A172 (cell line): ENCODE data around the gene EIF2B4. TPM values are rescaled to one million over a fixed set of nuclear protein-coding genes. Genes with fewer than 3 reads are reported as not detected.
"Not testable (repeated sequence)": the region's sequence is repeated elsewhere in the genome, so short reads cannot be mapped to it uniquely, and the experiment has no call there.

ENCODE experiments used
- DNase-seq: peaks from one replicate; pipeline ENCODE4 v3.0.0-alpha.2; 2015; ENCODE audit warnings: low spot score
- total RNA-seq: library from RNA; depleted of rRNA; stranded (reverse); fragments of >200 nt; shearing (Covaris generic); gene quantifications from 2 replicates; pipeline ENCODE4 v1.2.3, GENCODE V29; 2014

EIF2B4 gene
- total RNA-seq, 1 experiment from 2014 or later = 31.2 TPM

DNA sequence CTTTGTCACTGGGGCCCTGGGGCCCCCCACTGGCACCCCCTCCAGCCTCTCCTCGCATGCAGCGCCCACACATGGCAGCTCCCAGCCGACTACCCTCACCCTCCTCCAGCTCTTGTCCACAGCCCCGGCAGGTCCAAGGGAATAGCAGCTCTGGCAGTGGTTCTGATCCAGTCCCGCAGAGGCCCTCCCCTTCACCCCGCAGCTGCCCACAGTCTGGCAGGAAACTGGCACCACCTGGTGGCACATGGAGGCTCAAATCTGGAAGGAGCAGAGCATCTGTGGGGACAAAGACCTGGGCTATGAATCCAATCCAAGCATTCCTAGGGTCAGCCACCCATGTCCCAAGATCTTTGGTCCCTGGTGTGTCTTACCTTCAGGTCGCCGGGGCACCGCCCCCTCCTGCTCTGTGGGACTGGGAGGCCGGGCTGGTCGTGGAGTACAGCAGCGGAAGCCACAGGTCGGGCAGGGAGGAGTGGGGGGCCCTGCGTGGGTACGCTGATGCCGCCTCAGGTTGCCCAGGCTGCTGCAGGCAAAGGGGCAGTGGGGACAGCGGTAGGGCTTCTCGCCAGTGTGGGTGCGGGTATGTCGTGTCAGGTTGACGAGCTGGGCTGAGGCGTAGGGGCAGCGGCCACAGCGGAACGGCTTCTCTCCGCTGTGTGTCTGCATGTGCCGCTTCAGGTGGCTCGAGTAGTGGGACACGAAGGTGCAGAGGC lies 8.1 kb upstream of the EIF2B4 start:
- no peak for DNase-seq

DNA sequence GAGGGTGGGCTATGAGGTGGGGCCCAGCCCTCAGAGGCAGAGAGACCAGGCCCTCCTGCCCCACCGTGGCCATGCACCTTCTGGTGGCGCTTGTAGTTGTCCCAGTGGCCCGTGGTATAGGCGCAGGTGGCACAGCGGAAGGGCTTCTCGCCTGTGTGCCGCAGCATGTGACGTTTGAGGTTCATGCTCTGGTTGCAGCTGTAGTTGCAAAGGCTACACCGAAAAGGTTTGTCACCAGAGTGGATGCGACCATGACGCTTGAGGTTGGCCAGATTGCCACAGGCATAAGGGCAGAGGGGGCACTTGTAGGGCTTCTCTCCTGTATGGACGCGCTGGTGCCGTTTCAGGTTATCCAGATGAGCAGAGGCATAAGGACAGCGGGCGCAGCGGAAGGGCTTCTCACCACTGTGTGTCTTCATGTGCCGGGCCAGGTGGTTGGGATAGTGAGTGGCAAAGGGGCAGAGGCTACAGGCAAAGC lies 7.5 kb upstream of the EIF2B4 start:
- no peak for DNase-seq

DNA sequence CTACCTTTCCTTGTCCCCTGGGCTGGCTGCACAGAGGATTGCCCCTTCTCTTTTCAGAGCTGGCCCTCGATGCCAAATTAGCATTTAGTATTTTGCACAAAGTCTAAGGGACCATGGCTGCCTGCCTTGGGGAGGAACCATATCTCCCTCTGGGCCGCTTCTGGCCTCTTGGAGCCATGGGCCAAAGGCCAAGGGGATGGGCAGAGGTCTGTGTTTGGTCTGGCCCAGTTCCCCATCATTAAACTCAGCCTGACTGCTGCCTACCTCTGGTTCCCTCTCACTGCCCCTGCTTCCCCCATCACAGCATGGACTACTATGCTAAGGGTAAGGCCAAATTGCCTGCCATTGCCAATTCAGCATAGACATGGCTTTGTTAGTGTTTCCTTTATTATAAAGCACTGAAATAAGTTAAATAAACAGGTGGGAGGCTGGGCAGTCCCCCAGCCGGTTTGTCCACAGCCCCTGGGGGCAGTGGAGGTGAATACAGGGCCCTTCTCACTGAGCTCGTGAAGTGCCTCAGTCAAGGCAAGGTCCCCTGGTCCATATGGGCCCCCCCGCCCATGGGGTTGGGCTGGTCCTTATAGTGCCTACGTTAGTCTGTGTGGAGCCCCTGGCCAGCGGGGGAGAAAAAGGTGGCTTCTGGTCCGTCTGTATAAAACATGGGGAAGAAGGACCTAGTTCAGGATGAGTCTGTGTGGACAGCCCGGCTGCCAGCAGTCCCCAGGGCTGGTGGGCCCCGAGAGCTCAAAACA lies 6.9 kb upstream of the EIF2B4 start:
- DNase-seq = no peak

DNA sequence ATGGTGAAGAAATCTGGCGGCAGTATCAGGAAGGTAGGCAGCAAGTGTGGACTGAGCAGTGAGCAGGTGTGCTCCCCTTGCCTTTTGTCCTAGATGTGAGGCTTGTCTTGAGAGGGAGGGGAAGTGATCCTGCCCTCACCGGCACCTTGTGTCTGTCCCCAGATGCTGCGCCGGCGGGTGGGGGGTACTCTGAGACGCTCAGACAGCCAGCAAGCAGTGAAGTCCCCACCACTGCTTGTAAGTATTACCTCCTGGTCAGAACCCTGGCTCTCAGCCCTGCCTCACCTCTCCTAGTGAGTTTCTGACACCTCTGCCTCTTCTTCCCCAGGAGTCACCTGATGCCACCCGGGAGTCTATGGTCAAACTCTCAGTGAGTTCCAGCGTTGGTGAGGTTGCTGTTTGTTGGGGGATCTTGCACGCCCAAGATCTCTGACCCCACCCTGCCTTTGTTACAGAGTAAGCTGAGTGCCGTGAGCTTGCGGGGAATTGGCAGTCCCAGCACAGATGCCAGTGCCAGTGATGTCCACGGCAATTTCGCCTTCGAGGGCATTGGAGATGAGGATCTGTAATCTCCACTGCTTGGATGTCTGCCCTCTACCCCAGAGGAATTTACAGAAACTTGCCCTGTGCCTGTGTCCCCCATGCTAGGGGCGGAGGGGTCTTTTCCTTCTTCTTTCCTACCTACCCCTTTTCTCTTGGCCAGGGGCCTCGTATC lies 6.2 kb upstream of the EIF2B4 start:
- DNase-seq = no peak

DNA sequence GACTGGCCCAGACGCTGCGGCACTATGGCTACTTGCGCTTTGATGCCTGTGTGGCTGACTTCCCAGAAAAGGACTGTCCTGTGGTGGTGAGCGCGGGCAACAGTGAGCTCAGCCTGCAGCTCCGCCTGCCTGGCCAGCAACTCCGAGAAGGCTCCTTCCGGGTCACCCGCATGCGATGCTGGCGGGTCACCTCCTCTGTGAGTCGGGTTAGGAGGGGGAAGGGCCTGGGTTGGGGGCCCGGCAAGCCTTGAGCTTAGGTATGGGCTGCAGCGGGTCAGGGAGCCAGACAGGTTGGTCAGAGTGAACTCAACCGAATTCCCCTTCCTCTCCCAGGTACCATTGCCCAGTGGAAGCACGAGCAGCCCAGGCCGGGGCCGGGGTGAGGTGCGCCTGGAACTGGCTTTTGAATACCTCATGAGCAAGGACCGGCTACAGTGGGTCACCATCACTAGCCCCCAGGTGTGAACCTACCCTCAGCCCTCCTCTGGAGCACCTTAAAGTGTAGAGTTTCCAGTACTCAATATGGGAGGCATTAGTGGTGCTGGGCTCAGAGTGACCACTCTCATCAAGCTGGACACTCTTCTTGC lies 5.5 kb upstream of the EIF2B4 start:
- no peak for DNase-seq

DNA sequence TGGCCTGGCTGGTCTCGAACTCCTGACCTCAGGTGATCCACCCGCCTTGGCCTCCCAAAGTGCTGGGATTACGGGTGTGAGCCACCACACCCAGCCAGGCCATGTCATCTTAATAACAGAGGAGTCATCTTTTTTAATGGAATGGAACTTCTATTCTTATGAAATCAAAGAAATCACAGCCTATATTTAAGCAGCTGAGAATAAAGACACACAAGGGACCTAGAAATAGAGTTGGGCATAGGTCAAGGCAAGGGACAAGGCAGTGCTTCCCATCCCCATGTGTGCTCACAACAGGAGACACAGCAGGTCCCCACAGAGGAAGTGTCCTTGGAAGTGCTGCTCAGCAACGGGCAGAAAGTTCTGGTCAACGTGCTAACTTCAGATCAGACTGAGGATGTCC lies 3.4 kb upstream of the EIF2B4 start:
- DNase-seq = no peak

DNA sequence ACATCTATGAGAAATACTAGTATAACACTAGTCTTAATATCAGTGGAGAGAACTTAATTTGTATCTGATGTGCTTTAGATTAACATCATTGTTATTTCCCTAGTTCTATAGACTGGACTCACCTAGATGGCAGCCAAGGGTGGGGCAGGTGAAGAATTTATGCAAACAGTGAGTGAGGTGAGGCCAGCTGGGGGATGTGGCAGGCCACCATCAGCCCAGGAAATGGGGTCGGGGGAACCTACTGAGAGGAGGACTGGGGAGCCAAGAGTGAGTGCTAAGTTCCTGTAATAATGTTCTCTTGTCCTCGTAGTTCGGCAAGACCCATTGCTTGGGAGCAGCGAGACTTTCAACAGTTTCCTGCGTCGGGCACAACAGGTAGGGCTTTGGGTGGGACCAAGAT lies 2.8 kb upstream of the EIF2B4 start:
- no peak for DNase-seq

DNA sequence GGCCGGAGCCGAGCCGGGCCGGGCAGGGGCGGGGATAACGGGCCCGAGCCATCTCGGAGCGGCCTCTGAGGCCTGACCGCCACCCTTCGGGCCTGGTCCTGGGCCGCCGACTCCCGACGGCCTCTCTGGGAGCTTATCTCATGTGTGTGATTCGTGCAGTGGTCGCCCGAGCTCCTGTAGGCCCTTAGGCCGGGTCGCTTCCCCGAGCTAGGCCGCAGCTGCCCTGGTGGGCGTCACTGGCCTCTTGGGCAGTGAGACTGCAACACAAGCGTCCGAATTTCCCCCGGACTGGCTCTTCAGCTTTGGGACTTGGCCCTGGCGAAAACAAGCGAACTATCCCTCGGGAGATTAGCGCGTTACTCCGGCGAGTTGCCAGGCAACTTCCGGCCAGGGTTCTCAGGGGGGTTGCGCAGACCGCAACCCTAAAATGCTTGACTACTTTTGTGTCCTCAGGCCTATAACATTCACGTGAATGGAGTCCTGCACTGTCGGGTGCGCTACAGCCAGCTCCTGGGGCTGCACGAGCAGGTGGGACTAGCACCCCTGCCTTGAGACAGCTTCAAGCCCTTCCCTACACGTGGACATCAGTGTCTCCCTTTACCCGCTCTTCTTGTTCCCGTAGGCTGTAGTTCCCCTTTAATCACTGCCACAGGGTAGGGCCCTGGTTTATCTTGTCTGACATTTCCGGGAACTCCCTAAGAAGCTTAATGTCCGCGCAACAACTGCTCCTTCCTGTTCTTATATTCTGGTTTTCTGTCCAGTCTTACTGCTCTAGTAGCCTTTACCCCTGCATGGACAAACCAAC lies 880 bp upstream of the EIF2B4 start:
- peak; percentile 55 for DNase-seq

DNA sequence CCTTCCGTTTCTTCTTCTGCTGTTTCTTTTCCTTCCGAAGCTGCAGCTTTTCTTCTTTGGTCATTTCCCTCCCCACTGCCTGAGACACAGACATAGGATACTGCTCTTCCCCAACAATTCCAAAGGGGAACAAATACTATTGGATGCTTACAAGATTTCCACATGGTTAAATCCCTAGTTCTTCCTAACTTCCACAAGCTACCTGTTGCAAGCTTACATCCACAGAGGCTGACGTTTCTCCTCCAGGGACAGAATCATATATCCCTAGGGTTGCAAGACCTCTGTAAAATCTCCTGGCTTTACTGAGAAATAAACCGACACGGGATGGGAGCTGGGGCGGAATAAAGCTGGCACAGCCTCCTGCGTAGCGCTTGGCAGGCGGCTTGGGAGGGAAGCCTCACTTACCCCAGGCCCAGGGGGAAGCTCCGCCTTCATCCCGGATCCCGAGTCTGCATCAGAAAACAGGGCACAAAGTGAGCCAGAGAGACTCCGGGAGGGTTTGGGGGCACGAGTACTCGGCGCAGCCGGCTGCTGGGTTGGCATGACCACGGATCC lies 590 bp downstream of the EIF2B4 start:
- peak; percentile 43 for DNase-seq

DNA sequence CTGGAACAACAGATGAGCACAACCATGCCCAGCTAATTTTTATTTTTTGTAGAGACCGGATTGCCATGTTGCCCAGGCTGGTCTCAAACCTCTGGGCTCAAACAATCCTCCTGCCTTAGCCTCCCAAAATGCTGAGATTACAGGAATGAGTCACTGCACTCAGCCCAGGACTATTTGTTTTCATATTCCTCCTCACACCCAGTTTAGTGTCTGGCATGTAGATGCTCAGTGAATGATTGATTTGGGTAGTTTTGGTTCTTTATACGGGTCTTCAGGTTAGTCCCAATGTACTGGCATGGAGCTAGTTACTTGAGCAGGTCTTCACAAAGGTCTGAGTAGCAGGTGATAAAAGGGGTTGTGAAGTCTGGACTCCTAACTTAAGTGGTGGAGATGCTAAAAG lies 6.2 kb downstream of the EIF2B4 start:
- DNase-seq = no peak

DNA sequence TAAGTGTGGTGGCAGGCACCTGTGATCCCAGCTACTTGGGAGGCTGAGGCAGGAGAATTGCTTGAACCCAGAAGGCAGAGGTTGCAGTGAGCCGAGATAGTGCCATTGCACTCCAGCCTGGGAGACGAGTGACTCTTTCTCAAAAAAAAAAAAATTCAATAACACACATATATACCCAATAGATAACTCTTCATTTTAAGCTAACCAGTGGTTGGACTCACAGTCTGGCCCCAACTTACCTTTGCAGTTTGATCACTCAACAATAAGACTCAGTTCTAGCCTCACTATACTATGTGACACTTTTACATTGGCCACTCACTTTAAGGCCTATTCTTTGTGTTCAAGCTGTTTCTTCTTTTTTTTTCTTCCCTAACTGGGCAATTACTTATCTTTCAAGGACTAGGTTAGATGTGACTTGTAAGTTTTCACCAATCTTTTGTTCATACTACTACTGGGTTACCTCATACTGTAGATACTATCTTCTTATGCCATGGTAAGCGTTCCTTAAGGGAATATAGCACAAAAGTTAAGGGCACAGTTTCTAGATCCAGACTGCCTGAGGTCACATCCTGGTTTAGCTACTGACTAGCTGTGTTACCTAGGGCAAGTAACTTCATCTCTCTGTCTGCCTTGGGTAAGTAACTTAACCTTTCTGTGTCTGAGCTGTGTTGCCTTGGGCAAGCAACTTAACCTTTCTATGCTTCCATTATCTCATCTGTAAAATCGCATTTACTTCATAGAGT lies 7.3 kb downstream of the EIF2B4 start:
- DNase-seq = no peak

DNA sequence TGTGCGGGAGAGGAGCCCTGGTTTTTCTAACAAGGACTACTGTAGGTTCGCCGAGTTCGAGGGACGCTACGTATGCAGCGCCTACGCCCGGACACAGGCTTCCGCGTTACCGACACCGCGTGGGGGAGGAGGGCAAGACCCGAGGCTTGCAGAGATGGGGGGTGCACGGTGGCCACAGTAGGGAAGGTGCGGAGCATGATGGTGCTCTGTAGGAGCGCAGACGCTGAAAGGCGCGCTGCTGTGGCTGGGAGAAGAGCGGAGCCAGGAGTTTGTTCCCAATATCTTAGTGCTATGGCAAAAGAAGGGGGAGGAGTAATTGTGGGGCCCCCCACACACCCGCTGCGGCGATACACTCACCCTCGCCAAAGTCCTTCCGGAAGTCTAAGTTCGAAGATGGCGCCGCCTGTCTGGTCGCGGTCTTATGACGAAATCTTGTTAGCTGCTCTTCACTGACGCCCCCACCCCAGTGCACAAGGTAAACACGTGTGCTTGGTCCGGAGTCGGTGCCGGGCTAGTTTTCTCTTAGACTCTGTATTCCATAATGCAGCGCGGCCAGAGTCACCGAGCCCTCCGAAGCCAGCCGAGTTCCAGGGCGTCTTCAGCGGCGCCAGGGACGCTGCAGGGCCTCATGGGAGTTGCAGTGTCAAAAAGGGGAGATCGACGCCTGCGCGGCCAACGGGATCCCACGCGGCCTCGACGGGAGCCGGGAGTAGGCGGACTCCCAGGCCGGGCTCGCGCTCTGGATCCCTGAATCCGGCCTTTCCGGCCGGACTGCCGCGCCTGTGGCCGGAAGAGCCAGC lies 13.6 kb downstream of the EIF2B4 start, which contains the start of gene GTF3C2:
TSS of gene GTF3C2 (minus strand) at position 383 of the 800 bp plus-strand sequence. CDS start 13,210 bp downstream, outside the sequence.
- DNase-seq = peak; percentile 97

DNA sequence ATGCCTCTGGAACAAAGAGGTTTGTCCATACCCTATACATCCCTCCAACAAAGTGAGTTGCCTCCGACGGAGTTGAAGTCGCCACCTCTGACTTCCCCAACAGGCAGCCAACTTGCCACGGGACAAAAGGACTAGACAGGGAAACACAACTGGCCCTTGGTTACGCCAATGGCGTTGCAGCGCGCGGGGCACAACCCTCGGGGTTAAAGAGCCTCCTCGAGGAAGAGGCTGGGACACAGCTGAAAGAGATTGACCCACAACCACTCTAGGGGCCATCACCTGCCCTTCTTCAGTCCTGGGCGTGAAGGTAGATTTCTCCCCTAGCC lies 14.1 kb downstream of the EIF2B4 start:
- peak; percentile 66 for DNase-seq

DNA sequence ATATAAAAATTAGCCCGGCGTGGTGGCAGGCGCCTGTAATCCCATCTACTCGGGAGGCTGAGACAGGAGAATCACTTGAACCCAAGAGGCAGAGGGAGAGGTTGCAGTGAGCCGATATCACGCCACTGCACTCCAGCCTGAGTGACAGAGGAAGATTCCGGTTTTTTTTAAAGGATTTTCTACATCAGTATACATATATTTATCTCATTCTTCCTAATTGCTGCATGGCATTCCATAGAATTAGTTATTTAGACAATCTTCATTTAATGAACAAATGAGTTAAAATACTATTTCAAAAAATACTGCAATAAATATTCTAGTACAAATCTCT lies 15.6 kb downstream of the EIF2B4 start:
- no peak for DNase-seq

DNA sequence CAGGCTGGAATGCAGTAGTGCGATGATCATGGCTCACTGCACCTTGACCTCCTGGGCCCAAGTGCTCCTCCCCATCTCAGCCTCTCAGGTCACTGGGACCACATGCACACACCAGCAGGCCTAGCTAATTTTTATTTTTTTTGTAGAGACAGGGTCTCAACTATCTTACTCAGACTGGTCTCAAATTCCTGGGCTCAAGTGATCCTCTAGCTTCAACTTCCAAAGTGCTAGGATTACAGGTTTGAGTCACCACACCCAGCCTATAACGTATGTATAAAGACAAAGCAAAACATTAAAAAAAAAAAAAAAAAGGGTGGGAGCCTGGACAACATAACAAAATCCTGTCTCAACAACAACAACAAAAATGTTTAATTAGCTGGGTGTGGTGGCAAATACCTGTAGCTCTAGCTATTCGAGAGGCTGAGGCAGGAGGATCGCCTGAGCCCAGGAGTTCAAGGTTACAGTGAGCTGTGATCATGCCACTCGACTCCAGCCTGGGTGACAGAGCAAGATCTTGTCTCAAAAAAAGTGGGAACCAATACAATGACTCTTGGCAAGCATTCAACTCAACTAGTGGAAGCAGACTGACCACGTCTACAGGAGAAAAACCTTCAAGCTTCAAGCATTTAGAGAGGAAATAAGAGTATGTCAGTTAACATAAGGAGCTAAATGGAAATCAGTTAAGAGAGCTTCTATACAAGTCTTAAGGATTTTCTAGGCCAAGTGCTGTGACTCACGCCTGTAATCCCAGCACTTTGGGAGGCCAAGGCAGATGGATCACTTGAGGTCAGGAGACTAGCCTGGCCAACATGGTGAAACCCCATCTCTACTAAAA lies 16.2 kb downstream of the EIF2B4 start:
- DNase-seq = no peak

DNA sequence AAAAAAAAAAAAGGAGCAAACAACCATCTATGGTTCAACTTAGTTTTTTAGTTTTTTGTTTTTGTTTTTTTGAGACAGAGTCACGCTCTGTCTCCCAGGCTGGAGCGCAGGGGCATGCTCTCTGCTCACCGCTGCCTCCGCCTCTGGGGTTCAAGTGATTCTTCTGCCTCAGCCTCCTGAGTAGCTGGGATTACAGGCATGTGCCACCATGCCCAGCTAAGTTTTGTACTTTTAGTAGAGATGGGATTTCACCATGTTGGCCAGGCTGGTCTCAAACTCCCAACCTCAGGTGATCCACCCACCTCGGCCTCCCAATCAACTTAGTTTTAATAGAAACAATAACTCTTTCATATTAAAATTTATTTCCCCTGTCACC lies 16.8 kb downstream of the EIF2B4 start:
- not testable (repeated sequence) for DNase-seq

DNA sequence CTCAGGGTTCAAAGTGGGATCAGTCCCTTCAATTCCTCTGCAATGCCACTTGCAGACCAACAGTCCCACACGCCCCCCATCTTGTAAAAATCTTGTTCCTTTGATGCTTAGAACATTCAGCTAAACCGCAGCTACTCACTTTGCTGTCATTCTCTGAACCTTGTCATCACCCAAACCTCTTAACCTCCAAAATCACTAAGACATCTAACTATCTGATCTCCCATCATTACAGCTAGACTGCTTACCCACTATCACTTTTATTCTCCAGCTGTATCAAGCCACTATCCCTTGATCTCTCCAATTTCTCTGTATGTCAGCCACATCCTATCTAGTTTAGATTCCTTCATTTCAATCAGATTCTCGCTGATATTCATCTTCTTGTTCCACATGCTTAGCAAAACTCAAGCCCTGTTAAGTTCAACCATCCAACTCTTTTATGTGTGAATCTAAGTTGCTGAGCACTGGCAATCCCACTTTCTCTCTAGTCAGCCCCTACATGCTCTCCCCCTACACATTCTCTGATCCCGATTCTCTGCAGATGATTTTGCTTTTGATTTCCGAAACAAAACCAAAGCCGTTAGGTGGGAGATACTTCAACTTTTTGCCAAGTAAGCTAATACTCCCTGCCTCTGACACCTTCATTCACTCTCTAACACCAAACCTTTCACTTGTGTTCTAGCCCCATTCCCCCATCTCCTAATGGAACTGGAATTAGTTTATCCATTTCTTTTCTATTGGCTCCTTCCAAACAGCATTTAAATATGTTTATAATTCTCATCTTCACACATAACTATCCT lies 18.1 kb downstream of the EIF2B4 start:
- DNase-seq = no peak

DNA sequence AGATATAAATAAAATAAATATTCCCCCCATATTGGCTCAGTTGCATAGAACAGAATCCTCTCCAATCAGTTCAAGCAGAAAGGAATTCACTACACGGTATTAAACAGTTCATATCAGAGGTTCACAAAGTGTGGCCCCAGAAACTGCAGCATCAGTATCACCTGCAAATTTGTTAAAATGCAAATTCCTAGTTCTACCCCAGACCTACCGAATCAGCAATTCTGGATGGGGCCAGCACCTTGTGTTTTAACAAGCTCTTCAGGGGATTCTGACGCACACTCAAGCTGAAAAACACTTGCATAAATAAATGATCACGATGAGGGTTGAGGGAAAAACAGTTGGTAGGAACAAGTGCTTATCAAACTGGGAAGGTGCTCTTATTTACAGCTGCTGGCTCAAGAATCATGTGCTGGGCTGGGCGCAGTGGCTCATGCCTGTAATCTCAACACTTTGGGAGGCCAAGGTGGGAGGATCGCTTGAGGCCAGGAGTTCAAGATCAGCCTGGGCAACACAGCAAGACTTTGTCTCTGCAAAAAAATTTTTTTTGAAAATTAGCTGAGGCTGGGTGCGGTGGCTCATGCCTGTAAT lies 19.9 kb downstream of the EIF2B4 start:
- DNase-seq = no peak
